ENCODE measurements around the gene MYH15. TPM values are rescaled to one million over a fixed set of nuclear protein-coding genes. Genes with fewer than 3 reads are reported as not detected.

The MYH15 gene
- total RNA-seq, 1 donor, result 0.36 TPM

DNA sequence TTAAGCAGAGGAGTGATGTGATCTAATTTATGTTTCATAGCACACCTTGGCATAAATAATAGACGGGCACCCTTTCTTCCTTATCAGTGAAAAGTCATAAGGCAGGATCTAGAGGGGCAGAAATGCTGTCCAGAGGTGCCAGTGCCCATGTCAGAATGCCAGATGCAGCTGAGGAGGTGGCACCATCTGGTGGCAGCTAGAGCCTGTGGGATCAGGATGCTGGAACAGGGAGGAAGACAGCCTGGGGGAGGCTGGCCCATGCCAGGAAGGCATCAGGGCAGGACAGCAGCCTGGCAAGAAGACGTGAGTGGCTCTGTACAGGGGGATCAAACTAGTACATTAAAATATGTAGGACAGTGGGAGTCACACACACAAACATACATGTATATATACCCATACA, 16.5 kb downstream of the MYH15 start:
- H3K27ac ChIP-seq (ENCODE audit: low read depth, low read length), result no peak overlapping the region
- no peaks in the 10 kb centered on the region for H4K20me1 ChIP-seq (ENCODE audit: insufficient read depth, low read length)
- no peaks in the 10 kb centered on the region for H3K36me3 ChIP-seq (ENCODE audit: insufficient read depth, low read length)
- DNase-seq (ENCODE audit: insufficient read length, low spot score, missing footprints), result no peak
- no peaks in the 10 kb centered on the region for H3K9me3 ChIP-seq (ENCODE audit: low read depth, low read length)
- H3K4me3 ChIP-seq (ENCODE audit: insufficient read depth, low read length), result no peak overlapping the region
- no peaks in the 10 kb centered on the region for H3K27me3 ChIP-seq (ENCODE audit: insufficient read depth, low read length)
- TF ChIP-seq, protein P1, sequence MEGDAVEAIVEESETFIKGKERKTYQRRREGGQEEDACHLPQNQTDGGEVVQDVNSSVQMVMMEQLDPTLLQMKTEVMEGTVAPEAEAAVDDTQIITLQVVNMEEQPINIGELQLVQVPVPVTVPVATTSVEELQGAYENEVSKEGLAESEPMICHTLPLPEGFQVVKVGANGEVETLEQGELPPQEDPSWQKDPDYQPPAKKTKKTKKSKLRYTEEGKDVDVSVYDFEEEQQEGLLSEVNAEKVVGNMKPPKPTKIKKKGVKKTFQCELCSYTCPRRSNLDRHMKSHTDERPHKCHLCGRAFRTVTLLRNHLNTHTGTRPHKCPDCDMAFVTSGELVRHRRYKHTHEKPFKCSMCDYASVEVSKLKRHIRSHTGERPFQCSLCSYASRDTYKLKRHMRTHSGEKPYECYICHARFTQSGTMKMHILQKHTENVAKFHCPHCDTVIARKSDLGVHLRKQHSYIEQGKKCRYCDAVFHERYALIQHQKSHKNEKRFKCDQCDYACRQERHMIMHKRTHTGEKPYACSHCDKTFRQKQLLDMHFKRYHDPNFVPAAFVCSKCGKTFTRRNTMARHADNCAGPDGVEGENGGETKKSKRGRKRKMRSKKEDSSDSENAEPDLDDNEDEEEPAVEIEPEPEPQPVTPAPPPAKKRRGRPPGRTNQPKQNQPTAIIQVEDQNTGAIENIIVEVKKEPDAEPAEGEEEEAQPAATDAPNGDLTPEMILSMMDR (IDR thresholded peaks at IDR 0.05; ENCODE audit: extremely low read depth, low read depth, low read length), result peak; percentile 46
- H3K4me2 ChIP-seq (ENCODE audit: insufficient read depth, low read length), result no peak overlapping the region
- H3K79me2 ChIP-seq (ENCODE audit: insufficient read depth, low read length), result no peaks in the 10 kb centered on the region
- H3K4me1 ChIP-seq (ENCODE audit: insufficient read depth, low read length), result peaks cover 7% of the 10 kb centered on the region
- no peak overlapping the region for H2AFZ ChIP-seq (ENCODE audit: low read length)

DNA sequence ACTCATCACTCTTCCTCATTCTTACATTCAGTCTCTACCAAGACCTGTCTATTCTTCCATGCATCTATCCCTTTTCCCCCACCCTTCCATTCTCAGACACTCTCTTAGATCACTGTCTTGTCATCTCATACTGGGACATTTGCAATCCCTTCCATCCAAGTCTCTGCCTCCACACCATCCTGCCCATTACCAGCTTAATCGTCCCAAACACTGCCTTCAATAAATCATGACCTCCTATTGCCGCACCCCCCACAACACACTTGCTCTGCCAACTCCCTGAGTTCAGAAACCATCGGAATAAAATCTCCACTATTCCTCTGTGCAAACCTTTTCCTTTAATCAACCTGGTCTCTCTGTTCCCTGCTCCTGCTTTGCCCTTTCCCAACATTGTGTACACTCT, 18.9 kb downstream of the MYH15 start:
- H3K79me2 ChIP-seq (ENCODE audit: insufficient read depth, low read length), result no peaks in the 10 kb centered on the region
- TF ChIP-seq, protein P1 (IDR thresholded peaks at IDR 0.05; ENCODE audit: extremely low read depth, low read depth, low read length), result no peak
- H2AFZ ChIP-seq (ENCODE audit: low read length), result no peak overlapping the region
- no peaks in the 10 kb centered on the region for H3K27me3 ChIP-seq (ENCODE audit: insufficient read depth, low read length)
- H3K27ac ChIP-seq (ENCODE audit: low read depth, low read length), result no peak overlapping the region
- no peak overlapping the region for H3K4me3 ChIP-seq (ENCODE audit: insufficient read depth, low read length)
- H3K36me3 ChIP-seq (ENCODE audit: insufficient read depth, low read length), result no peaks in the 10 kb centered on the region
- H3K4me1 ChIP-seq (ENCODE audit: insufficient read depth, low read length), result peaks cover 25% of the 10 kb centered on the region
- no peaks in the 10 kb centered on the region for H3K9me3 ChIP-seq (ENCODE audit: low read depth, low read length)
- H4K20me1 ChIP-seq (ENCODE audit: insufficient read depth, low read length), result no peaks in the 10 kb centered on the region
- no peak for DNase-seq (ENCODE audit: insufficient read length, low spot score, missing footprints)
- H3K4me2 ChIP-seq (ENCODE audit: insufficient read depth, low read length), result no peak overlapping the region

GRCh38 chr3:108489776-108490175, 20.6 kb downstream of the MYH15 start:
- TF ChIP-seq, protein P1 (IDR thresholded peaks at IDR 0.05; ENCODE audit: extremely low read depth, low read depth, low read length), result peak; percentile 76
- Histone ChIP-seq H3K4me3 (ENCODE audit: insufficient read depth, low read length) (no peak overlapping the region), H3K27ac (ENCODE audit: low read depth, low read length) (no peak overlapping the region), H4K20me1 (ENCODE audit: insufficient read depth, low read length) (no peaks in the 10 kb centered on the region), H3K4me1 (ENCODE audit: insufficient read depth, low read length) (peaks cover 25% of the 10 kb centered on the region), H3K79me2 (ENCODE audit: insufficient read depth, low read length) (no peaks in the 10 kb centered on the region), H3K9me3 (ENCODE audit: low read depth, low read length) (no peaks in the 10 kb centered on the region), H3K27me3 (ENCODE audit: insufficient read depth, low read length) (no peaks in the 10 kb centered on the region), H3K36me3 (ENCODE audit: insufficient read depth, low read length) (no peaks in the 10 kb centered on the region), H3K4me2 (ENCODE audit: insufficient read depth, low read length) (no peak overlapping the region), H2AFZ (ENCODE audit: low read length) (no peak overlapping the region)
- no peak for DNase-seq (ENCODE audit: insufficient read length, low spot score, missing footprints)

DNA sequence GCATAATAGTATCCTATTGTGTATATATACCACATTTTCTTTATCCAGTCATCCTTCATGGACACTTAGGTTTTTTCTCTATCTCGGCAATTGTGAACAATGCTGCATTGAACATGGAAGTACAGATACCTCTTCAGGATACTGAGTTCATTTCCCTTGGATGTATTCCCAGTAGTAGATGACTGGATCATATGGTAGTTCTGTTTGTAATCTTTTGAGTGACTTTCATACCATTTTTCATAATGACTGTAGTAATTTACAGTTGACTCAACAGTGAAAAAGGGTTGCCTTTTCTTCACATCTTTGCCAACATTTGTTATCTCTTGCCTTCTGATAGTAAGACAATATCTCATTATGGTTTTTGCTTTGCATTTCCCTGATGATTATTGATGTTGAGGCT, 21.8 kb downstream of the MYH15 start:
- peak; percentile 41 for DNase-seq (ENCODE audit: insufficient read length, low spot score, missing footprints)
- Histone ChIP-seq H4K20me1 (ENCODE audit: insufficient read depth, low read length) (no peaks in the 10 kb centered on the region), H3K36me3 (ENCODE audit: insufficient read depth, low read length) (no peaks in the 10 kb centered on the region), H3K4me3 (ENCODE audit: insufficient read depth, low read length) (no peak overlapping the region), H3K9me3 (ENCODE audit: low read depth, low read length) (no peaks in the 10 kb centered on the region), H2AFZ (ENCODE audit: low read length) (no peak overlapping the region), H3K79me2 (ENCODE audit: insufficient read depth, low read length) (no peaks in the 10 kb centered on the region), H3K4me1 (ENCODE audit: insufficient read depth, low read length) (peaks cover 25% of the 10 kb centered on the region), H3K4me2 (ENCODE audit: insufficient read depth, low read length) (no peak overlapping the region), H3K27ac (ENCODE audit: low read depth, low read length) (no peak overlapping the region), H3K27me3 (ENCODE audit: insufficient read depth, low read length) (no peaks in the 10 kb centered on the region)
- TF ChIP-seq, protein P1 (IDR thresholded peaks at IDR 0.05; ENCODE audit: extremely low read depth, low read depth, low read length), result no peak

All from osteoblast (primary cell).